Keratinocyte (primary cell): ENCODE measurements around the gene HDAC10. TPM values are rescaled to one million over a fixed set of nuclear protein-coding genes. Genes with fewer than 3 reads are reported as not detected.

Experiments used
- DNase-seq: peaks from one replicate; pipeline ENCODE4 v3.0.0-alpha.2; 2011; ENCODE audit warnings: low read depth, missing footprints, low spot score
- FAIRE-seq: peaks from 2 replicates; lab custom pipeline; 2011; peaks lifted over from hg19 to GRCh38; lab: Jason Lieb, UNC
- H2AFZ ChIP-seq: 2 replicates; pipeline ENCODE4 v1.6.0; 2012; ENCODE audit warnings: low read length, control low read depth, inconsistent platforms; ENCODE audit not compliant: control insufficient read depth
- H3K27ac ChIP-seq: 2 replicates; pipeline ENCODE4 v1.5.1; 2011; ENCODE audit warnings: low read length; ENCODE audit not compliant: control insufficient read depth, insufficient read depth
- H3K27me3 ChIP-seq: 3 replicates; pipeline ENCODE4 v1.6.0; 2011; ENCODE audit warnings: low read length; ENCODE audit not compliant: control insufficient read depth, insufficient read depth; ENCODE audit errors: extremely low read depth
- H3K36me3 ChIP-seq, 2 experiments: 2 replicates in 1 of 2; 3 replicates in 1 of 2; pipeline ENCODE4 v1.5.1; 2011; ENCODE audit warnings: low read length in 2 of 2, mild to moderate bottlenecking in 1 of 2; ENCODE audit not compliant: control insufficient read depth in 2 of 2, insufficient read depth in 2 of 2; ENCODE audit errors: extremely low read depth in 1 of 2
- H3K4me1 ChIP-seq: 3 replicates; pipeline ENCODE4 v1.5.1; 2011; ENCODE audit warnings: low read length; ENCODE audit not compliant: control insufficient read depth, insufficient read depth; ENCODE audit errors: extremely low read depth
- H3K4me2 ChIP-seq: 3 replicates; pipeline ENCODE4 v1.6.0; 2011; ENCODE audit warnings: low read depth, low read length; ENCODE audit not compliant: control insufficient read depth, insufficient read depth; ENCODE audit errors: extremely low read depth
- H3K4me3 ChIP-seq, 3 experiments: fragments of 200-600 bp in 1 of 3; sonication (generic) in 1 of 3; 2 replicates in 2 of 3; 3 replicates in 1 of 3; pipeline ENCODE4 v1.5.1; 2011 to 2016; ENCODE audit warnings: low read length in 3 of 3, mild to moderate bottlenecking in 3 of 3, control low read depth in 2 of 3, inconsistent platforms in 1 of 3, low read depth in 1 of 3, mixed read lengths in 1 of 3, mixed run types in 1 of 3, moderate library complexity in 1 of 3; ENCODE audit not compliant: control insufficient read depth in 2 of 3, insufficient read depth in 2 of 3; ENCODE audit errors: extremely low read depth in 1 of 3
- H3K79me2 ChIP-seq: 2 replicates; pipeline ENCODE4 v1.6.0; 2012; ENCODE audit warnings: low read length; ENCODE audit not compliant: control insufficient read depth, insufficient read depth
- H3K9ac ChIP-seq: 3 replicates; pipeline ENCODE4 v1.6.0; 2011; ENCODE audit warnings: low read length; ENCODE audit not compliant: control insufficient read depth, insufficient read depth; ENCODE audit errors: extremely low read depth
- H3K9me1 ChIP-seq: 3 replicates; pipeline ENCODE4 v1.6.0; 2011; ENCODE audit warnings: low read length; ENCODE audit not compliant: control insufficient read depth, insufficient read depth; ENCODE audit errors: extremely low read depth
- H3K9me3 ChIP-seq: 2 replicates; pipeline ENCODE4 v1.5.1; 2012; ENCODE audit warnings: low read depth, low read length; ENCODE audit not compliant: control insufficient read depth
- H4K20me1 ChIP-seq: 3 replicates; pipeline ENCODE4 v1.6.0; 2011; ENCODE audit warnings: low read length; ENCODE audit not compliant: control insufficient read depth, insufficient read depth; ENCODE audit errors: extremely low read depth
- EZH2 ChIP-seq: IDR thresholded peaks from one replicate; pipeline ENCODE4 v1.6.1; 2012; ENCODE audit warnings: inconsistent platforms, mild to moderate bottlenecking, low read length, moderate library complexity
- dilution Hi-C: fragments of 300-500 bp; cut with MboI; formaldehyde crosslinking; loops from one replicate; pipeline ENCODE4 v1.7.0; 2020; ENCODE audit warnings: low sequenced_read_pairs; ENCODE audit not compliant: extremely low pct_ligation_motif_present
- polyA plus RNA-seq, 5 experiments: library from polyadenylated mRNA; depleted of rRNA in 3 of 5; stranded (reverse) in 3 of 5; stranded (forward) in 1 of 5; unstranded in 1 of 5; fragments of >200 nt; gene quantifications; 1 replicate in 1 of 5; 2 replicates in 3 of 5; 3 replicates in 1 of 5; pipeline versions ENCODE4 v1.2.1 to v1.2.3, GENCODE V29; 2011 to 2012; ENCODE audit warnings: missing spikeins in 2 of 5, low read depth in 1 of 5, low replicate concordance in 1 of 5
- TF ChIP-seq, protein P1 (sequence below), 3 experiments: IDR thresholded peaks in 1 of 3; conservative IDR thresholded peaks in 1 of 3; optimal IDR thresholded peaks in 1 of 3; 2 replicates in 2 of 3; 3 replicates in 1 of 3; pipeline versions ENCODE3 to v1.5.1; 2011; ENCODE audit warnings: low read length in 3 of 3, mild to moderate bottlenecking in 3 of 3, moderate library complexity in 2 of 3, control low read depth in 1 of 3, inconsistent platforms in 1 of 3; ENCODE audit not compliant: insufficient read depth in 2 of 3; ENCODE audit errors: extremely low read depth in 1 of 3

Gene HDAC10
- polyA plus RNA-seq, 1 donor (not counting 4 experiments of a cell fraction or from before 2014, with no cell fraction given) = 4.7 TPM

DNA sequence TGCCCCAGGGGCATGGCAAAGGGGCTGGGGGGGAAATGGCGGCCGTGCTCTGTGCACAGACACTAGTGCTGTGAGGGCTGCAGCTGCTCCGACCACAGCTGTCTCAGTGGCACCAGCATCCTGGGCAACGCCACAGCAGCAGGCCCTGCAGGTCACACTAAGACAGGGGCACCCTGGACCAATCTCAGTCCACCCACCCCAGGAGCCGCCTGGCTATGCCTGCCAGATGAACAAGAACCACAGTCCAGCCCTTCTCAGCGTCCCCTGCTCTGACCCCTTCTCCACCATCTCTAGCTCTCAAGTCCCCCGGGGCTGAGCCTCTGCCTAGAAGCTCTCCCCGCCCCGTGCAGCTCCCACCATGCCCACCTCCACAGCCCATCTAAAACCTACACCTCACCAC is 22.7 kb downstream of the HDAC10 start:
- no peaks in the 10 kb centered on the region for H3K79me2 ChIP-seq
- H3K9me3 ChIP-seq = no peaks in the 10 kb centered on the region
- H3K9me1 ChIP-seq = no peaks in the 10 kb centered on the region
- peaks cover 3 to 20% of the 10 kb centered on the region in 2 experiments for H3K36me3 ChIP-seq
- no peak overlapping the region for H3K4me3 ChIP-seq
- no peak for DNase-seq
- TF ChIP-seq EZH2 = no peak
- TF ChIP-seq, protein P1, sequence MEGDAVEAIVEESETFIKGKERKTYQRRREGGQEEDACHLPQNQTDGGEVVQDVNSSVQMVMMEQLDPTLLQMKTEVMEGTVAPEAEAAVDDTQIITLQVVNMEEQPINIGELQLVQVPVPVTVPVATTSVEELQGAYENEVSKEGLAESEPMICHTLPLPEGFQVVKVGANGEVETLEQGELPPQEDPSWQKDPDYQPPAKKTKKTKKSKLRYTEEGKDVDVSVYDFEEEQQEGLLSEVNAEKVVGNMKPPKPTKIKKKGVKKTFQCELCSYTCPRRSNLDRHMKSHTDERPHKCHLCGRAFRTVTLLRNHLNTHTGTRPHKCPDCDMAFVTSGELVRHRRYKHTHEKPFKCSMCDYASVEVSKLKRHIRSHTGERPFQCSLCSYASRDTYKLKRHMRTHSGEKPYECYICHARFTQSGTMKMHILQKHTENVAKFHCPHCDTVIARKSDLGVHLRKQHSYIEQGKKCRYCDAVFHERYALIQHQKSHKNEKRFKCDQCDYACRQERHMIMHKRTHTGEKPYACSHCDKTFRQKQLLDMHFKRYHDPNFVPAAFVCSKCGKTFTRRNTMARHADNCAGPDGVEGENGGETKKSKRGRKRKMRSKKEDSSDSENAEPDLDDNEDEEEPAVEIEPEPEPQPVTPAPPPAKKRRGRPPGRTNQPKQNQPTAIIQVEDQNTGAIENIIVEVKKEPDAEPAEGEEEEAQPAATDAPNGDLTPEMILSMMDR (optimal IDR thresholded peaks at IDR 0.05 in 1 of 3, IDR thresholded peaks at IDR 0.05 in 1 of 3, conservative IDR thresholded peaks at IDR 0.05 in 1 of 3; ENCODE audit: extremely low read depth in 1 of 3, insufficient read depth in 2 of 3, low read length in 3 of 3) = no peak
- H3K4me2 ChIP-seq = no peak overlapping the region
- FAIRE-seq = no peak
- dilution Hi-C loops = no loop called here
- no peaks in the 10 kb centered on the region for H3K4me1 ChIP-seq
- H4K20me1 ChIP-seq = no peaks in the 10 kb centered on the region
- H3K27ac ChIP-seq = no peak overlapping the region
- no peak overlapping the region for H2AFZ ChIP-seq
- H3K9ac ChIP-seq = no peak overlapping the region
- no peaks in the 10 kb centered on the region for H3K27me3 ChIP-seq

DNA sequence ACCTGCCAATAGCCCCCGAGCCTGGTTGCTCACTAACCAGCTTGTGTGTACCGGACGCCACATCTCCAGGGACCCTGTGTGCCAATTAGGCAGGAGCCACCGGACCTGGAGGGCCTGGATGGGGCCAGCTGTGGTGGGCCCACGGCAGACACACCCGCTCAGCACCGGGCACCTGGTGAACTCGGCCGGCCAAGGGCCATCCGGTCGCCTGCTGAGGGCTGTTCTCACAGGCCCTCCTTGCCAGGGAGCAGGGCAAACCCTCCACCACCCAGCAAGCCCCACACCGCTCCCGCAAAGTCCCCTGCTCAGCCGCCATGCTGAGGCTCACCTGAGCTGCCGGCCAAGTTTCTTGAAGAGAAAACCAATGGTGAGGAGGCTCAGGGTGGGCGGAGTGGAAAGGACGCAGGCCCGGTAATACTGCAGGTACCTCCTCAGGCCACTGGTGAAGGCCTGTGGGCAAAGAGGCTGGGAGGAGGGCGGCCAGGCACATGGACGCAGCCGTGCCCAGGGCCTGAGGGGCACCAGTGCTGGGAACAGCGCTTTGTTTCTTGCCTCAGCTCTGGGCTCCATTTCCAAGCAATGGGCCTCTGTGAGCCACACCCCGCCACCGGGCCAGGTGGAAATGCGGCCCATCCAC is 23.4 kb downstream of the HDAC10 start:
- no peaks in the 10 kb centered on the region for H3K9me1 ChIP-seq
- DNase-seq (no peak), FAIRE-seq (no peak)
- TF ChIP-seq EZH2 = no peak
- TF ChIP-seq, protein P1 (optimal IDR thresholded peaks at IDR 0.05 in 1 of 3, IDR thresholded peaks at IDR 0.05 in 1 of 3, conservative IDR thresholded peaks at IDR 0.05 in 1 of 3; ENCODE audit: extremely low read depth in 1 of 3, insufficient read depth in 2 of 3, low read length in 3 of 3) = no peak
- no peak overlapping the region for H2AFZ ChIP-seq
- no peaks in the 10 kb centered on the region for H3K9me3 ChIP-seq
- no peaks in the 10 kb centered on the region for H3K27me3 ChIP-seq
- H3K79me2 ChIP-seq = no peaks in the 10 kb centered on the region
- no peak overlapping the region for H3K4me2 ChIP-seq
- no peak overlapping the region for H3K4me3 ChIP-seq
- no peak overlapping the region for H3K9ac ChIP-seq
- peaks cover 6 to 24% of the 10 kb centered on the region in 2 experiments for H3K36me3 ChIP-seq
- H3K27ac ChIP-seq = no peak overlapping the region
- dilution Hi-C loops = no loop called here
- no peaks in the 10 kb centered on the region for H3K4me1 ChIP-seq
- no peaks in the 10 kb centered on the region for H4K20me1 ChIP-seq
